Keratinocyte (primary cell): ENCODE results near the gene EVL.
A peak's percentile ranks its signal among the peaks of the same experiment; 100 is the strongest.

Experiments
- CTCF ChIP-seq, 3 experiments: IDR thresholded peaks in 1 of 3; conservative IDR thresholded peaks in 1 of 3; optimal IDR thresholded peaks in 1 of 3; 2 replicates in 2 of 3; 3 replicates in 1 of 3; pipeline versions ENCODE3 to v1.5.1; 2011; ENCODE audit warnings: low read length in 3 of 3, mild to moderate bottlenecking in 3 of 3, moderate library complexity in 2 of 3, control low read depth in 1 of 3, inconsistent platforms in 1 of 3; ENCODE audit not compliant: insufficient read depth in 2 of 3; ENCODE audit errors: extremely low read depth in 1 of 3
- EZH2 ChIP-seq: IDR thresholded peaks from one replicate; pipeline ENCODE4 v1.6.1; 2012; ENCODE audit warnings: inconsistent platforms, mild to moderate bottlenecking, low read length, moderate library complexity

- TF ChIP-seq CTCF (optimal IDR thresholded peaks at IDR 0.05 in 1 of 3, IDR thresholded peaks at IDR 0.05 in 1 of 3, conservative IDR thresholded peaks at IDR 0.05 in 1 of 3; ENCODE audit: extremely low read depth in 1 of 3, insufficient read depth in 2 of 3, low read length in 3 of 3) (peak; percentile 37 to 59 (median 53)), EZH2 (no peak)
These were observed 10.9 kb downstream of the EVL start for GRCh38 chr14:100076133-100076532.
